PC-9 (cell line): ENCODE data around the gene CAMTA1.

Source experiments
- CTCF ChIP-seq: fragments of 200-600 bp; sonication (generic); conservative IDR thresholded peaks from 2 replicates; pipeline ENCODE4 v1.6.1; 2017; ENCODE audit warnings: mixed run types, antibody characterized with exemption, mild to moderate bottlenecking, moderate library complexity
- EZH2 ChIP-seq: fragments of 200-600 bp; sonication (generic); IDR thresholded peaks from 2 replicates; pipeline ENCODE4 v1.8.0; 2017; ENCODE audit warnings: antibody characterized with exemption, low read depth

GRCh38 chr1:7768583-7768982 lies 983.3 kb downstream of the CAMTA1 start:
- no peak for TF ChIP-seq CTCF
- TF ChIP-seq EZH2, result no peak
